Glutamatergic neuron (in vitro differentiated cells): ENCODE data around the gene PCSK5. TPM values are rescaled to one million over a fixed set of nuclear protein-coding genes. Genes with fewer than 3 reads are reported as not detected.

Experiments used
- DNase-seq: peaks from one replicate; pipeline ENCODE4 v3.0.0; 2022
- H3K27ac Mint-ChIP-seq: one replicate; pipeline ENCODE4 v1.8.0; 2020; ENCODE audit warnings: mild to moderate bottlenecking, mixed read lengths, inconsistent platforms; ENCODE audit not compliant: unreplicated experiment
- H3K27me3 Mint-ChIP-seq: one replicate; pipeline ENCODE4 v1.8.0; 2020; ENCODE audit warnings: mild to moderate bottlenecking, moderate library complexity, mixed read lengths, inconsistent platforms; ENCODE audit not compliant: unreplicated experiment
- H3K36me3 Mint-ChIP-seq: one replicate; pipeline ENCODE4 v1.8.0; 2020; ENCODE audit warnings: mild to moderate bottlenecking, mixed read lengths, inconsistent platforms; ENCODE audit not compliant: unreplicated experiment
- H3K4me1 Mint-ChIP-seq: one replicate; pipeline ENCODE4 v1.8.0; 2020; ENCODE audit warnings: mild to moderate bottlenecking, low read depth, mixed read lengths, inconsistent platforms; ENCODE audit not compliant: unreplicated experiment
- H3K4me3 Mint-ChIP-seq: one replicate; pipeline ENCODE4 v1.8.0; 2020; ENCODE audit warnings: mild to moderate bottlenecking, mixed read lengths, inconsistent platforms; ENCODE audit not compliant: unreplicated experiment
- H3K9me3 Mint-ChIP-seq: one replicate; pipeline ENCODE4 v1.8.0; 2020; ENCODE audit warnings: mild to moderate bottlenecking, moderate library complexity, mixed read lengths, inconsistent platforms; ENCODE audit not compliant: unreplicated experiment
- total RNA-seq: library from RNA; stranded (reverse); fragmentation: NEBNext Ultra II Directional; extraction: Animal tissue kit (Norgen Biotek cat#: 25700); gene quantifications from one replicate; pipeline ENCODE4 v1.2.1, GENCODE V29; 2021; ENCODE audit not compliant: unreplicated experiment
- TF ChIP-seq, protein P1 (sequence below): fragments of 200-600 bp; sonication (generic); IDR thresholded peaks from one replicate; pipeline ENCODE4 v1.5.0; 2021; ENCODE audit not compliant: partially characterized antibody, unreplicated experiment

The PCSK5 gene
- total RNA-seq, 1 donor from 2014 or later: 9.6 TPM

DNA sequence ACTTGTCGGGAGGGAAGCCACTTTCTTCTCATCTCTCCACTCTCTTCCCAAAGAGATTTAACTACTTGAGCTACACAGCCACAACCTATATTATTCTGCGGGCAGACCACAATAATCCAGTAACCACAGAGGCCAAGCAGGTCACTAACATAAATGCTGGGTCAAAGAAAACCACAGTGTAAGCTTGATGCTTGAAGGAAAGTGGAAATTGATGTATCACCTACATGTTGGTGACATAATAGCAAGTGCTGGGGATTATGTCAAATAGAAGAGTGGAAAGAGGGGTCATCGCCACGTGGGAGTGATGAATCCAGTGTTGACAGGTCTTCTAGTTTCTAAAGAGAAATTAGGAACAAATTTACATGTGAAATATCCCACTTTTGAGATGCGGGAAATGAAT lies 462.8 kb downstream of the PCSK5 start:
- H3K27me3 Mint-ChIP-seq: no peaks in the 10 kb centered on the region
- no peaks in the 10 kb centered on the region for H3K36me3 Mint-ChIP-seq
- DNase-seq: no peak
- TF ChIP-seq, protein P1, sequence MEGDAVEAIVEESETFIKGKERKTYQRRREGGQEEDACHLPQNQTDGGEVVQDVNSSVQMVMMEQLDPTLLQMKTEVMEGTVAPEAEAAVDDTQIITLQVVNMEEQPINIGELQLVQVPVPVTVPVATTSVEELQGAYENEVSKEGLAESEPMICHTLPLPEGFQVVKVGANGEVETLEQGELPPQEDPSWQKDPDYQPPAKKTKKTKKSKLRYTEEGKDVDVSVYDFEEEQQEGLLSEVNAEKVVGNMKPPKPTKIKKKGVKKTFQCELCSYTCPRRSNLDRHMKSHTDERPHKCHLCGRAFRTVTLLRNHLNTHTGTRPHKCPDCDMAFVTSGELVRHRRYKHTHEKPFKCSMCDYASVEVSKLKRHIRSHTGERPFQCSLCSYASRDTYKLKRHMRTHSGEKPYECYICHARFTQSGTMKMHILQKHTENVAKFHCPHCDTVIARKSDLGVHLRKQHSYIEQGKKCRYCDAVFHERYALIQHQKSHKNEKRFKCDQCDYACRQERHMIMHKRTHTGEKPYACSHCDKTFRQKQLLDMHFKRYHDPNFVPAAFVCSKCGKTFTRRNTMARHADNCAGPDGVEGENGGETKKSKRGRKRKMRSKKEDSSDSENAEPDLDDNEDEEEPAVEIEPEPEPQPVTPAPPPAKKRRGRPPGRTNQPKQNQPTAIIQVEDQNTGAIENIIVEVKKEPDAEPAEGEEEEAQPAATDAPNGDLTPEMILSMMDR: no peak
- no peaks in the 10 kb centered on the region for H3K4me1 Mint-ChIP-seq
- no peak overlapping the region for H3K27ac Mint-ChIP-seq
- H3K9me3 Mint-ChIP-seq: no peaks in the 10 kb centered on the region
- H3K4me3 Mint-ChIP-seq: no peak overlapping the region

DNA sequence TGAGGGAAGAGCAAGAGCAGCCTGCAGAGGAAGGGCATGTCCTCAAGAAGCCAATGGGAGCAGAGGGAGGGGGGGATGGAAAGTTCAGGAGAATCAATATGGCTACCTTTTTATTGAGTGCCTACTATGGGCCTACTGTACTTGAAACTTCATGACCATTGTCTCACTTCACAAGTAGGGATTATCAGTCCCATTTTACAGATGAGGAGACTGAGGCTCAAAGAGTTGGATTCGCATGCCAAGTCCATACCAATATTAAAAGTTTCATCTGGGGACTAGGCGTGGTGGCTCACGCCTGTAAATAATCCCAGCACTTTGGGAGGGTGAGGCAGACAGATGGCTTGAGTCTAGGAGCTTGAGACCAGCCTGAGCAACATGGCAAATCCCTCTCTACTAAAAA lies 463.7 kb downstream of the PCSK5 start:
- DNase-seq: no peak
- Mint-ChIP-seq H3K9me3 (no peaks in the 10 kb centered on the region), H3K27ac (no peak overlapping the region), H3K4me1 (no peaks in the 10 kb centered on the region), H3K4me3 (no peak overlapping the region), H3K36me3 (no peaks in the 10 kb centered on the region), H3K27me3 (no peaks in the 10 kb centered on the region)
- TF ChIP-seq, protein P1: no peak

DNA sequence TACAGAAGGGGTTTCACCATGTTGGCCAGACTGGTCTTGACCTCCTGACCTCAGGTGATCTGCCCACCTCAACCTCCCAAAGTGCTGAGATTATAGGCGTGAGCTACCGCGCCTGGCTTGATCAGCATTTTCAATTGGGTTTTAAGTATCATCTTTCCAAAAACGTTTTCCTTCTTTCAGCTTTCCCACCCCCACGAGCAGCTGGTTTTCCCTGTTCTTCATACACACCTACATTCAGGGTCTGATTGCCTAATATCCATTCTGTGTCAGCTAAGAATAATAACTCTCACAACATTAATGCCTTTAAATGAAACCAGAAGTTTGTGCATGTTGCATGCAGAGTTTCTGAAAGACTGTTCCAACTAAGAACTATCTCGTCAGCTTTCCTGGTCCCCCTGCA lies 465.4 kb downstream of the PCSK5 start:
- Mint-ChIP-seq H3K36me3 (no peaks in the 10 kb centered on the region), H3K27ac (no peak overlapping the region), H3K27me3 (no peaks in the 10 kb centered on the region), H3K9me3 (no peaks in the 10 kb centered on the region), H3K4me1 (no peaks in the 10 kb centered on the region), H3K4me3 (no peak overlapping the region)
- TF ChIP-seq, protein P1: no peak
- no peak for DNase-seq

DNA sequence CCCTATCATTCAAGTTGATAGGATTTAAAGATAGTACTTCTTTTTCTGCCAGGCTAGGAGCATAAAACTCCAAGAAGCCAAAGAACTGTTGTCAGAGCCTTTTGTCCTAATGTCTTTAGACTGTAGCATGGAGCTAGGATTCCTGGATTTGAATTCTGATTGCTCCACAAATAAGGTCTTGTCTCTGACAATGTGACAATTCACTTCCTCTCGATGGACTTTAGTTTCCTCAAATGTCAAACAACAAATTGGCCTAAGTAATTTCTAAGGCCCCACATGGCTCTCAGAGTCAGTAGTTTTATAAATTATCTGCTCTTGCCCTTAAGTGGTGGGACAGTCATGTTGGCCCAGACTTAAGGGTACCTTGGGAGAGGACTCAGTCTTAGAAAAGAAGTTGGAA lies 467.1 kb downstream of the PCSK5 start:
- H3K27me3 Mint-ChIP-seq: no peaks in the 10 kb centered on the region
- H3K4me1 Mint-ChIP-seq: no peaks in the 10 kb centered on the region
- H3K36me3 Mint-ChIP-seq: no peaks in the 10 kb centered on the region
- H3K27ac Mint-ChIP-seq: no peak overlapping the region
- no peak overlapping the region for H3K4me3 Mint-ChIP-seq
- H3K9me3 Mint-ChIP-seq: no peaks in the 10 kb centered on the region
- DNase-seq: no peak
- TF ChIP-seq, protein P1: no peak

DNA sequence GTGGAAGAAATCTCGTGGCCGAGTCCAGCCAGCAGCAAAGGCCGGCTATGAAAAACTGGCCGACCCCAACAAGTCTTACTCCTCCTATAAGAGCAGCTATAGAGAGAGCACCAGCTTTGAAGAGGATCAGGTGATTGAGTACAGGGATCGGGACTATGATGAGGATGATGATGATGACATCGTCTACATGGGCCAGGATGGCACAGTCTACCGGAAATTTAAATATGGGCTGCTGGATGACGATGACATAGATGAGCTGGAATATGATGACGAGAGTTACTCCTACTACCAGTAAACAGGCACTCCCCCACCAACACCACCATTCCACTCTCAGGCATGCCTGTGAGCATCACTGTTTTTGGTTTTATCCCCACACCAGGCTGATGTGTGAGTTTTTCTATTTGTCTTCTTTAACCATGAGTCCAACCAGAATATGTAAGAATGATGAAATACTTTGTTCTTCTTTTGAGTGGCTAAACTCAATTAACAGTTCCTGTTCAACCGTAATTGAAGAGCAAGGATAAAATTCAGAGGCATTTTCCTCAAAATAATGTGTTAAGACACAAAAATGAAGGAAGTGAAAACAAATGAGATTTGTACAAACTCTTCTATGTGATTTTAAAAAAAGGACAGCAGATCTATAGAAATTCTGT lies 468.3 kb downstream of the PCSK5 start:
- H3K4me1 Mint-ChIP-seq: no peaks in the 10 kb centered on the region
- TF ChIP-seq, protein P1: no peak
- no peak for DNase-seq

More for the DNA sequence above, 468.3 kb downstream of the PCSK5 start:
- no peak overlapping the region for H3K27ac Mint-ChIP-seq
- H3K4me3 Mint-ChIP-seq: no peak overlapping the region
- H3K9me3 Mint-ChIP-seq: no peaks in the 10 kb centered on the region
- H3K27me3 Mint-ChIP-seq: no peaks in the 10 kb centered on the region
- H3K36me3 Mint-ChIP-seq: no peaks in the 10 kb centered on the region
